PC-9 (cell line): ENCODE data around the gene CD1B.

Experiments
- CTCF ChIP-seq: fragments of 200-600 bp; sonication (generic); conservative IDR thresholded peaks from 2 replicates; pipeline ENCODE4 v1.6.1; 2017; ENCODE audit warnings: mixed run types, antibody characterized with exemption, mild to moderate bottlenecking, moderate library complexity
- EZH2 ChIP-seq: fragments of 200-600 bp; sonication (generic); IDR thresholded peaks from 2 replicates; pipeline ENCODE4 v1.8.0; 2017; ENCODE audit warnings: antibody characterized with exemption, low read depth

GRCh38 chr1:158289811-158290210 is 41.5 kb downstream of the CD1B start, which contains the start of gene CD1C:
- no peak for TF ChIP-seq CTCF
- TF ChIP-seq EZH2: no peak
